NOMO-1 (cell line): ENCODE measurements around the gene LCT.
"Not testable (repeated sequence)": the region's sequence is repeated elsewhere in the genome, so short reads cannot be mapped to it uniquely, and the experiment has no call there.

Experiments used
- DNase-seq, 2 experiments: peaks; one replicate each; lab custom pipeline; 2025; ENCODE audit not compliant: unreplicated experiment in 2 of 2; lab: John Stamatoyannopoulos, UW

LCT gene

GRCh38 chr2:135836596-135837270 lies at the start of gene LCT:
LCT (minus strand) TSS chr2:135837184; CDS start chr2:135837169, 15 bp downstream.
- no peak for DNase-seq

DNA sequence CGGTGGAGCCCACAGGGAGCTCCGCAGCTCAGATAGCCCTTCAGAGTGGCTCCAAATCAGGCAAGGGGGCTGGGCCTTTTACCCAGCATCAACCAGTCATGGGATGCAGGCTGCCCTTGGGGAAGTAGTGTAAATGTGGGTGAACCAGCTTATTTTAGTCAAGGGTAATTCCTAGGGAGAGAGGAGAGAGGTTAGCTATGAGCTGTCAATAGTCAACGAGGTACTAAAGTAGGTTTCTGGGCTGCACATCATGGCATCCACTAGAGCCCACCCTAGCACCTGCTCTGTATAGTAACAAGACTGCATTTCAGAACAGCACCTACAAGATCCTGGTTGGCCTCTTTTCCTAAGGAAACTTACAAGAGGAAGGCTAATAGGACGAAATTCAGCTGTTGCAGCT lies 48.7 kb upstream of the LCT start:
- DNase-seq, result no peak

DNA sequence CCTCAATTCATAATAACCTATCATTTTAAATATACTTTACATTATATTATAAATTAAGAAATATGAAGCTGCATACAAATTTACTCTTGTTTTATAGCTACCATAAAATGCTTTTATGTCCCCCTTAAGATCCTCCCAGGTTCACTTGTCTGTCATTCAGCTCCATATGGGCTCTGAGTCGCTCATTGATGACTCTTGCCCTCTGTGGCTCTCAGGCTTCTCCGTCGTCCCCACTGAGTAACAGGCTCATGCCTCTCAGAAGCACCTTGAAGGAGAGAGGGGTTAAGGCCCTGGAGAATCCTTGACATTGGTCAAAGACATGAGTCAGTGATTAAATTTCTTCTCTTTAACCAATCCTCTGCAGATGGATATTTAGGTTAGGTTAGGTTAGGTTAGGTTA lies 45.4 kb upstream of the LCT start:
- no peak for DNase-seq

DNA sequence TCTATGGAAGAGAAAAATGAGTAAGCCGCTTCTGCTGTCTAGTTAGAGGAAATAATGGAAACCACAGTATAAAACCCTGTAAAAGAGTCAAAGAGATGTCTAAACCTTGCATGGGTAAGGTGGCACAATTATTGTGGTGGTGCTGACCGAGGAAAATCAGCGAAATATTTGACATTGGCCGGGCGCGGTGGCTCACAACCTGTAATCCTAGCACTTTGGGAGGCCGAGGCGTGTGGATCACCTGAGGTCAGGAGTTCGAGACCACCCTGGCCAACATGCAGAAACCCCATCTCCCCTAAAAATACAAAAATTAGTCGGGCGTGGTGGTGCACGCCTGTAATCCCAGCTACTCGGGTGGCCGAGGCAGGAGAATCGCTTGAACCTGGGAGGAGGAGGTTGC lies 39.8 kb upstream of the LCT start:
- DNase-seq, result not testable (repeated sequence)

DNA sequence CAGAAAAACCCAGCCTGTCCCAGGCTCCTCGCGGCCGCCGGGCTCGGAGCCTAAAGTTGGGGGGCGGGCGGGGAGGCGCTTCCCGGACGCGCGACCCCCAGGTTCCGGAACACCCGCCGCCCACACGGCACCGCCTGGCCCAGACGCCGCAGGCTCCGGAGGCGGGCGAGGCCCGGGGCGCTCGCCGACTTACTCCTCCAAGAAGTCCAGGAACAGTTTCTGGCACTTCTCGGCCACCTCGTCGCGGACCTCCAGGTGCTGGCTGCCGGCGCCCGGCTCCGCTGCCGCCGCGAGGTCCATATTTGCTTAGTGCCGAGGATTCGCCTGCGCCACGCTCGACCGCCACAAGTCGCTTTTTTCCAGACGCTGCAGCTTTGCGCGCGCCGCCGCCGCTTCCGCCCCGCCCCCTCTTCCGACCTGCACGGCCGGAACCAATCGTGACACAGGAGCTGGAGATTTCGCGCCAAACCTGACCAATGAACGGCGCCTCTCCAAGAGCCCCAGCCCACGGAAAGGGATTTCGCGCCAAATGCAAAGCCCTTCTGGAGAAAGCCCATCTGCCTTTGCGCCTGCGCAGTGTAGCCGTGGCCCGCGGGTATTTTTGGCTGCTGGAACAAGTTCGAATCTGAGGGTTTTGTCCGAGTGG lies 39.2 kb upstream of the LCT start, which contains the start of gene MCM6:
Gene MCM6, minus strand, starts transcription at position 378 of the 646 bp plus-strand sequence. Its CDS starts 78 bp downstream, at position 300.
- DNase-seq, result peak; percentile 97 to 98

DNA sequence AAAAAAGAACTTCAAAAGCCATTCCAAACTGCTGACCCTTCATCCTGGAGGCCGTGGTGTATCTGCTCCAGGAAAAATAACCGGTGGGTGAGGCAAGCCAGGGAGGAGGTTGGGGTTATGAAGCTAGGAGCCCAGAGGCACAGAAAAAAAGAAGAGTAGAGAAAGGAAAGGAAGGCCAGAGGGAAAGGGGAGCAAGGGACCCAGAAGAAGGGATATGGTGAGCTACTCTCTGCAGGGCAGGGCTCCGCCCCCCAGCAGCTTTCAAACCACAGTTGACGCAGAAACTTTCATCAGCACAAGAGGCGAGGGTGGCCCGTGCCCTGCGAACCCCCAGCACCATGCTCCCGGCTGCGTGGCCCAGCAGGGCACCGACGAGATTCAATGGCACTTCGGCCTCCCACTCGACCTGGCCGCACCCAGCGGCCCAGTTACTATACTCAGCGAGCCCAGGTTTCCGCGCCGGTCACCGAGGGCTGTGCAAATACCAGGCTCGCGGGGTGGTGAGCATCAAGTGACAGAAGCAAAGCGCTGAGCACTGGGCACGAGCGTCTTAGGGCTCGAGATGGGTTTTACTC lies 38.6 kb upstream of the LCT start:
- DNase-seq, result peak; percentile 46 to 62

DNA sequence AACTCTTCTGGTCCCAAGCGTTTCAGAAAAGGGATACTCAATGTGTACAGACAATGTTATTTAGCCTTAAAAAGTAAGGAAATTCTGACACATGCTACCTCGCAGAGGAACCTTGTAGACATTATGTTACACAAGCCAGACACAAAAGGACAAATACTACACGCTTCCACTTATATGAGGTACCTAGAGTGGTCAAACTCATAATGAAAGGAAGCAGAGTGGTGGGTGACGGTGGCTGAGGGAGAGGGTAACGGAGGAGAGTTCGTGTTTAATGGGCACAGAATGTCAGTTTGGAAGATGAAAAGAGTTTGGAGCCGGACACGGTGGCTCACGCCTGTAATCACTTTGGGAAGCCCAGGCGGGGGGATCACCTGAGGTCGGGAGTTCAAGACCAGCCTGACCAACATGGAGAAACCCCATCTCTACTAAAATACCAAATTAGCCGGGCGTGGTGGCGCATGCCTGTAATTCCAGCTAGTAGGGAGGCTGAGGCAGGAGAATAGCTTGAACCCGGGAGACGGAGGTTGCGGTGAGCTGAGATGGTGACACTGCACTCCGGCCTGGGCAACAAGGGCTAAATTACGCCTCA lies 37.9 kb upstream of the LCT start:
- no peak for DNase-seq

GRCh38 chr2:135870571-135870970 lies 33.6 kb upstream of the LCT start:
- DNase-seq, result no peak

DNA sequence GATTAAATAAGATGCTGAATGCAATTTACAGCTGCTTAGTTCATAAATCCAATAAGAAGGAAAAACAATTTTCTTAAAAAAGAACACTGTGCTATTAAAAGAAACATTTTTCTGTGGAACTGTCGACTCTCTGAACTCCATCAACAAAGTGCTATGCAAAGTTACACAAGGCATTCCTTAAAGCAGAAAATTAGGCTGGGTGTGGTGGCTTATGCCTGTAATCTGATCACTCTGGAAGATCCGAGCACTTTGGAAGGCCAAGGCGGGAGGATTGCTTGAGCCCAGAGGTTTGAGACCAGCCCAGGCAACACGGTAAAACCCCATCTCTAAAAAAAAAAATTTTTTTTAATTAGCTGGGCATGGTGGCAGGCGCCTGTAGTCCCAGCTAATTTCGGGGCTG lies 26.2 kb upstream of the LCT start:
- no peak for DNase-seq

GRCh38 chr2:135862718-135863117 lies 25.7 kb upstream of the LCT start:
- no peak for DNase-seq

- no peak for DNase-seq
Observed at GRCh38 chr2:135853401-135853800, 16.4 kb upstream of the LCT start.

DNA sequence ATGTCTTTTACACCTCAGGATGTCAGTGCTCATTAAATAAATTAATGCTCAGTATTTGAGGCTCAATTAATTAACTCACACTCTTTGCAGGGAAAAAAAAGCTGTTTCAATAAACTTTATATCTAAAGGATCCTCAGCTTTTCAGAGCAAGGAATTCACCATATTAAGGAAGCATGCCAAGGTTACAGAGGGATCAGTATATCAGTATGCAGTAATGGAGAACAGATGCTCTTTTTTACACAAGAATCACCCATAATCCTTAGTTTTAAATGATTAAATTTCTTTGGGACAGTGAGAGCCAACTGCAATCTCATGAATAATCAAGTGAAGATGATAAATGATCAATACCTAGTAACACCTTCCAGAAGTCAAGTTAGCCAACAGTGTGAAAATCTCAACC lies 14.9 kb upstream of the LCT start:
- DNase-seq, result no peak

DNA sequence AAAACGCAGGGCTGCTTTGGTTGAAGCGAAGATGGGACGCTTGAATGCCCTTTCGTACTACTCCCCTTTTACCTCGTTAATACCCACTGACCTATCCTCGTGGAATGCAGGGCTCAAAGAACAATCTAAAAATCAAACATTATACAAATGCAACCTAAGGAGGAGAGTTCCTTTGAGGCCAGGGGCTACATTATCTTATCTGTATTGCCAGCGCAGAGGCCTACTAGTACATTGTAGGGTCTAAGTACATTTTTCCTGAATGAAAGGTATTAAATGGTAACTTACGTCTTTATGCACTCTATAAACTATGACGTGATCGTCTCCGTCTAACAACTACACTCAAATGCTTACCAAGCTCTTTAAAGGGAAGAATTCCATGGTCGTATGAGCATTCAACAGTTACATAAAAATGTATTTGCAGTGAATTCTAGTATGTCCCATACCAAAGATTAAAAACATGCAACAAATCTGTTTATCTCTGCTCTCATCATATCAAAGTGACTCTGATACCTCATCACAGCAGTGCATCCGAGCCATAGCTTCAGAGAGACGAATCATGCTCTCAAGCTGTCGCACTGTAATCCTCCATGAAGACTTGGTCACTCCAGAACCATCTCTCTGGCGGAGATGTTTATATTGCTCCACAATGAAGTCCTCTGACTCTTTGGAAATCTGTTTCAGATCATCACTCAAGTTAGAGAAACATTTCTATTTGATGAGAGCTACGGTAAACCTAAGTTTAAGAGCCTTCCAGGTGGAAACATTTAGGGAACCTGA lies 14.1 kb upstream of the LCT start:
- no peak for DNase-seq

DNA sequence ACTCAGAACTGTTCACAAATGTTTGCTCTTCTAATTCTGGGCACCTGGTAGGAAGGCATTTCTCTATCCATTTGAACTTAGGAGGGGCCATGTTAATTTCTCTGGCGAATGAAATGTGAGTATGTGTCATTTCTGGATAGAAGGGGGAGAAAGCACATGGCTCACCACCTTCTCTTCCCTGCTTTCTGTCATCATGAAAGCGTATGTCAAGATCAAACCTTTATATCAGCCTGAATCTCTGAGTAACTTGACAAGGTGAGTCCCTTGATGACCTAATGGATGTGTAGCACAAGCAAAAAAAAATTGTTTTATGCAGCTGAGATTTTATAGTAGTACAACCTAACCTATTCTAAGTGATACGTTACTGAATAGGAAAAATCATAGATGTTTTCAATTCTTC lies 12.1 kb upstream of the LCT start:
- no peak for DNase-seq

GRCh38 chr2:135845997-135846396 lies 9.0 kb upstream of the LCT start:
- no peak for DNase-seq

DNA sequence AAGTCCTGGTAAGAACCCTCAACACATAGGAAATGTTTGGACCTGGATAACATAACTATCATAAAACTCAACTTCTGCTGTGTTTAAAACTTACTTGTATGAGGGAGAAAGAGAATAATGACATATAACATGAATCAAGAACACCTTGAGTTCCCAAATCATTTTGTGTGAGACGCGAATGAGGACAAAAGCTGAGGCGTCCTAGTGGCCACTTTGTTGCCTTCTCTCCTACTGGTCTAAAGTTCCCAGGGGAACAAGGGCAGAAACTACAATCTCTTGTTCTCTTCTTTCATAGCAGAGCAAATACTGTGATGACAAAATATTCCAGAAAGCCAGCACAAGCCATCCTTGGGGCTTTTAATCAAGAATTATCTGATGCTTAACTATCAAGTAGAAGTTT lies 8.3 kb upstream of the LCT start:
- no peak for DNase-seq

GRCh38 chr2:135844301-135844895 lies 7.4 kb upstream of the LCT start:
- no peak for DNase-seq

DNA sequence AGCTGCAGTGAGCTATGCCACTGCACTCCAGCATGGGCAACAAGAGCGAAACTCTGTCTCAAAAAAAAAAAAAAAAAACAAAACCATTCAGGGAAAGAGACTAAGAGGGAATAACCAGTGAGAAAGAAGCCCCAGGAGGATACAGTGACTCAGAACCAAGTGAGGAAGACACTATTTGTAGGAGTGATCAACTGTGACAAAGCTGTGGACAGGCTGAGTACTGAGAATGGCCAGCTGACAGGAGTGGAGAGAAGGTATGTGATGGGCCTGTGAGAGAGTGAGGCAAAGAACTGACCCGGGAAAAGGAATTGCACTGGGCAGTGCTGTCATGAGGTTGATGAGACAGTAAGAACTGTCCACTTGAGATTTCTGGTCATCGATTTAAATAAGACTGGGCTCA lies 6.7 kb upstream of the LCT start:
- DNase-seq, result no peak

DNA sequence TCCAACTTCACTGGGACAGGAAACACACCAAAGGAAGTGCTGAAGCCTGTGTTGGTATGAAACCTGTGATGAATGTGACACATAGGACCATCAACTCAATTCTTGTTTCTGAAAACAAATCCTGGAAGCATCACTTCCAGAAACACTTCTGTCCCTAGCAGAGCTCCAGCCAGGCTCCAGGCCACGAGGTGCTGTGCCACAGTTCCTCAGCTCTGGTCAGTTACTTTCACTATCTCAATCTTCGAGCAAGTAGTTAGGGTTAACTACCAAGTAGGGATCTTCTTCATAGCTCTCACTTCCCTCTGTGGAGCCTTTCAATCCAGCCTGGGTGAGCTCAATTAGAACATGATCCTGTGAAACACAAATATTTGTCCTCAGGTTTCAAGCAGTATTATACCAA lies 3.6 kb upstream of the LCT start:
- no peak for DNase-seq

GRCh38 chr2:135839713-135840112 lies 2.7 kb upstream of the LCT start:
- no peak for DNase-seq

GRCh38 chr2:135838502-135838901 lies 1.5 kb upstream of the LCT start:
- DNase-seq, result no peak
